Neuron (in vitro differentiated cells): ENCODE measurements around the gene NEO1.

Experiments used
- H2AFZ ChIP-seq: one replicate; pipeline ENCODE4 v1.6.1; 2013; ENCODE audit warnings: low read depth, mild to moderate bottlenecking, inconsistent platforms, low read length, moderate library complexity
- H3K27me3 ChIP-seq: one replicate; pipeline ENCODE4 v1.6.1; 2013; ENCODE audit warnings: low read length; ENCODE audit not compliant: insufficient read depth
- H3K36me3 ChIP-seq: one replicate; pipeline ENCODE4 v1.6.1; 2013; ENCODE audit warnings: low read length; ENCODE audit not compliant: insufficient read depth
- H3K4me1 ChIP-seq: one replicate; pipeline ENCODE4 v1.6.1; 2013; ENCODE audit warnings: low read length; ENCODE audit not compliant: insufficient read depth
- H3K4me3 ChIP-seq: 2 replicates; pipeline ENCODE4 v1.5.1; 2013; ENCODE audit warnings: mild to moderate bottlenecking, low read length, moderate library complexity
- H3K9me3 ChIP-seq: one replicate; pipeline ENCODE4 v1.6.1; 2013; ENCODE audit warnings: low read length

NEO1 gene

DNA sequence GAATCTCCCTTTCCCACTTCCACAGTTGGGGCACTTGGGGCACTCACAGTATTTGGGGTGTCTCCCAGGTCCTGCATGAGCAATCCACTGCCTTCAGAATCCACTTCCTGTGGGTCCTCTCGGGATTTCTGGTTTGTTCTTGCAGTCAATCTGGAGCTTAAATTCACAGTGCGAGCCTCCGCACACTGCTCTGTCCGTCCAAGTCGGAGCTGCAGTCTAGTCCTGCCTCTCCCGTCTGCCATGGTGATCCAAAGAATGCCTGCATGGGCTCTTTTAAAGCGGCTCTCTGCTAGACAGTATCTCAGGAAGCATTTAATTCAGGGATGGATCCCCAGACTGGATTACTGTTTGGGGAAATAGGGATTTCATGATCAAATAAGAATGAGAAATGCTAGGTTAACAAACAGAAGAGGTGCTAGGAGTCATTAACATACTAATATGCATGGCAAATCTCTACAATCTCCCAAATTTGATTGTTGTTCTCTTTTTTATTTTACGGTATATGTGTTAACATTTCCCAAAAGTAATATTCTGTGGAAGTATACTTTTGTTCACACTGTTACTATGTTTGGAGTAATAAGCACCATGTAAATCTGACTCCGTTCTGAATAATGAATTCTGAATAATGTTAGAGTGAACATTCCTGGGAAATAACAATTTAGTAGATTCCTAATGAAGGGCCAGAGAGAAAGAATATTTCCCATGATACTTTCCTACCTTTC is 174.0 kb downstream of the NEO1 start:
- Histone ChIP-seq H3K27me3 (no peaks in the 10 kb centered on the region), H3K36me3 (peaks cover 4% of the 10 kb centered on the region), H3K9me3 (peaks cover 2% of the 10 kb centered on the region), H2AFZ (no peak overlapping the region), H3K4me1 (peaks cover under 1% of the 10 kb centered on the region), H3K4me3 (no peak overlapping the region)

DNA sequence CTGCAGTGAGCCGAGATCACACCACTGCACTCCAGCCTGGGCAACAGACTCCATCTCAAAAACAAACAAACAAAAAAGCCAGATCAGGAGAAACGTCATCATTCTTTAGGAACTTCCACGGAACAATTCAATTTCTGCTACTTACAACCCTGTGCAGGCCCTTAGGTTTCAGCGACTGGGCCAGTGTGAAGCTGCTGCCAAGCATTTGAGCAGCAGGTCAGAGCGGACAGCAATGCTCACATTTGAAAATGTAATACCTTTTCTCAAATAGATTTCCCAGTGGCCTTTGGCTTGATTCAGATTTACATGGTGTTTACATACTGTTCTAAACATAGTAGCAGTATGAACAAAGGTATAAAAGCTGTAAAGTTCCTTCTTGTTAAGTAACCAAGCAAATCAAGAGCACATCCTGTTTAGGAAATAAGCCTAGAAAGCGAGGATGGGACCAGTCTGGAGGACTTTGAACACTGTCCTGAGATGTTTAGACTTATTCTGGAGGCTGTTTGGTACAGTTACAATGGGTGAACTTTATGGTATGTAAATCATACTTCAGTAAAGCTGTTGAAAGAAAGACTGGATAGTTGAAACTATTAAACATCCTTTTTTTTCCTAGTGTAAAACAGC is 175.3 kb downstream of the NEO1 start:
- Histone ChIP-seq H3K27me3 (no peaks in the 10 kb centered on the region), H3K9me3 (peaks cover 2% of the 10 kb centered on the region), H3K36me3 (peaks cover 4% of the 10 kb centered on the region), H3K4me1 (peaks cover 7% of the 10 kb centered on the region), H2AFZ (no peak overlapping the region), H3K4me3 (no peak overlapping the region)

DNA sequence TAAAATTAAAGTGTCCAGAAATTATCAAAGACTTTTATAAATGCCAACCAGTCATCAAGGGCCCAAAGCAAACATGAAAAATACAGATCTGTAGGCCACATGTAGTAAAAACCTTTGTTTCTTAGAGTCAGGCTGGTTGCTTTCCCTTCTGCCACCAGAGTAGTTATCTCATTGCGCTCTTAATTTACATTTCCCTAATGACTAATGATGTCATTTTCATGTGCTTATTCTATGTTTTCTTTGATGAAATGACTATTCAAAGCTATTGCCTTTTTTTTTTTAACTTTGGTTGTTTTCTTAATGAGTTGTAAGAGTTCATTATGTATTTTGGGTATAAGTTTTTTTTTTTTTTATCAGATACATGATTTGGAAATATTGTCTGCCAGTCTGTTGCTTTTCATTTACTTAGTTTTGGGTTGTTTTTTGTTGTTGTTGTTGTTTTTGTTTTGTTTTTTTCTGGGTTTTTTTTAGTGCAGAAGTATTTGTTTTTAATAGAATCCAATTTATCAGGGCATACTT is 175.9 kb downstream of the NEO1 start:
- peaks cover 7% of the 10 kb centered on the region for H3K4me1 ChIP-seq
- no peak overlapping the region for H3K4me3 ChIP-seq
- H3K27me3 ChIP-seq = no peaks in the 10 kb centered on the region
- H2AFZ ChIP-seq = no peak overlapping the region
- H3K36me3 ChIP-seq = peaks cover 4% of the 10 kb centered on the region
- peaks cover 2% of the 10 kb centered on the region for H3K9me3 ChIP-seq

DNA sequence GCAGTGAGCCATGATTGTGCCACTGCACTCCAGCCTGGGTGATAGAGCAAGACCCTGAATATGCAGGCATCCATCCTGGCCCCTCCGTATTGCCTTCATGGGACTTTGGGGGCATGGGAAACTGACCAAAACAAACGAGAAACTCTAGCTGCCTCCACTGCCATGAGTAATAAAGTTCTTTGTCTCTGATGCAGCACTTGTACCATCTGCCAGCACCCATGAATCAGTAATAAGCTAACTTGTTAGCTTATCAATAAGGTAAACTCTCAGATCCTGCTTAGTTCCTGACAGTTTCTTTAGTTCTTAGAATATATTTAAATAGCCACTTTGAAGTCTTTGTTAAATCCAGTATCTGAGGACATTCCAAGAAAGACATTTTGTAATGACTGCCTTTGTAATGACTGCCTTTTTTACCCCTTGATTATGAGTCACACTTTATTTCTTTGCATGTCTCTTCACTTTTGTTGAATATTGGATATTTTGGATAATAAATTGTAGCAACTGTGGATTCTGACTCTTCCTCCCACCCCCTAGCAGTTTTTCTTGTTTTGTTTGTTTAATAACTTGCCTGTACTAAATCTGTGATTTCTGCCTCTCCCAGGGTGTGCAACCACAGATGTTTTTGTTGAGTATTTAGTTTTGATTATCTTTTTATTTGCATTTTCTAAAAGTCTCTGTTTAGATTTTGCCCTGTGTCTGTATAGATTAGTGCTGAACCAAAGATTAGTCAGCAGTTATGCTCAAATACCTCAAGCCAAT is 179.6 kb downstream of the NEO1 start:
- Histone ChIP-seq H3K9me3 (peaks cover 2% of the 10 kb centered on the region), H3K27me3 (no peaks in the 10 kb centered on the region), H3K4me1 (peaks cover 7% of the 10 kb centered on the region), H3K4me3 (no peak overlapping the region), H3K36me3 (peaks cover 22% of the 10 kb centered on the region), H2AFZ (no peak overlapping the region)

DNA sequence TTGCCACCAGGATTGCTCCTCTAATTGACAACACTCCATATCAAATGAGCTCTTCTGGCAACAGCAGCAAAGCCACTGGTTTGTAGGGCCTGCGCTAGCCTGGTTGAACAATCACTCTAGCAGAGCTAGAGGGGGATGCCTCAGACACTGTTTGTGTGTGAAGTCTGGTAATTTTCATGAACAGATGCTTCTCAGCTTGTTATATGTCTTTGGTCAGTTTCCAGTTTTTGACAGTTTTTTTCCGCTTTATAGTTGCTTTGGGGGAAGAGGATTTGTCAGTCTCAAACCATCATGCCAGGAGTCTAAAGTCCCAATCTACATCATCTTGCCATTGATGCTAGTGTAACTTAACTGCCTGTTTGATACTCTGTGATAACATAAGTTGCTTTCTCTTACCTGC is 180.5 kb downstream of the NEO1 start:
- H3K36me3 ChIP-seq = peaks cover 28% of the 10 kb centered on the region
- peaks cover 7% of the 10 kb centered on the region for H3K4me1 ChIP-seq
- no peaks in the 10 kb centered on the region for H3K27me3 ChIP-seq
- H3K9me3 ChIP-seq = peaks cover 2% of the 10 kb centered on the region
- no peak overlapping the region for H2AFZ ChIP-seq
- H3K4me3 ChIP-seq = no peak overlapping the region

DNA sequence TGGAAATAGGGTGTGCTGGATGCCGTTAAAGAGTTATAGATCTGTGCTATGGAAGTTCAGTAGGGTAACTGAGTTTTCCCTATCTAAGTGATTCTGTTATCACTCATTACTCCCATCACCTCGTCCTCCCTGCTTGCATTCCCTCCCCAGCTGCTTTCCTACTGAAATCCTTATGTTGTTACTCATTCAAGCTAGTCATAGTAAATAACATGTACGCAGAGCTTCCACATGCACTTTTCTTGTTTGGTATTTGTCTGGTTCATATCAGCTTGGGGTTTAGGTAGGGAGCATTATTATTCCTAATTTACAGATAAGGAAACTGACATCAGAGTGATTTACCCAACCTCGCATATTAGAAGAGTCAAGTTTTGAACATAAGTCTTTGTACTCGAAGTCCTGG is 181.4 kb downstream of the NEO1 start:
- H3K4me3 ChIP-seq = no peak overlapping the region
- no peaks in the 10 kb centered on the region for H3K27me3 ChIP-seq
- peaks cover 28% of the 10 kb centered on the region for H3K36me3 ChIP-seq
- peaks cover 7% of the 10 kb centered on the region for H3K4me1 ChIP-seq
- H3K9me3 ChIP-seq = peaks cover 2% of the 10 kb centered on the region
- no peak overlapping the region for H2AFZ ChIP-seq

DNA sequence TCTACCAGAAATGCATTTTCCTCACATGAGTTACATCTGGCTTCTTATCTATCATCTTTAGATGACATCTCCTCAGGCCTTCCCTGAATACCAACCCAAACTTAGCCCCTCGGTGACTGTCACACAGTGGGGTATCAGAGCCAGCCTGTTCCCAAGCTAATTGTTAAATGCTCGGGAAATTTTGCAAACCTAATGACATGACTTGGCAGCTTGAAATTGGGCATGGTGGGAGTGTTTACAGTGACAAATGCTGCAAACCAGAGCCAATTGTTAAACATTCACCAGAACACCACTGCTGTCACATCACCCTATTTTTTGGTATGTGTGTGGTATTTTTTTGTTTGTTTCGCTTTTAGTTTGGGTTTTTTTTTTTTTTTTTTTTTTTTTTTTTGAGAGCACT is 185.6 kb downstream of the NEO1 start:
- Histone ChIP-seq H3K4me3 (no peak overlapping the region), H3K9me3 (no peaks in the 10 kb centered on the region), H2AFZ (no peak overlapping the region), H3K27me3 (no peaks in the 10 kb centered on the region), H3K4me1 (no peaks in the 10 kb centered on the region), H3K36me3 (peaks cover 32% of the 10 kb centered on the region)

DNA sequence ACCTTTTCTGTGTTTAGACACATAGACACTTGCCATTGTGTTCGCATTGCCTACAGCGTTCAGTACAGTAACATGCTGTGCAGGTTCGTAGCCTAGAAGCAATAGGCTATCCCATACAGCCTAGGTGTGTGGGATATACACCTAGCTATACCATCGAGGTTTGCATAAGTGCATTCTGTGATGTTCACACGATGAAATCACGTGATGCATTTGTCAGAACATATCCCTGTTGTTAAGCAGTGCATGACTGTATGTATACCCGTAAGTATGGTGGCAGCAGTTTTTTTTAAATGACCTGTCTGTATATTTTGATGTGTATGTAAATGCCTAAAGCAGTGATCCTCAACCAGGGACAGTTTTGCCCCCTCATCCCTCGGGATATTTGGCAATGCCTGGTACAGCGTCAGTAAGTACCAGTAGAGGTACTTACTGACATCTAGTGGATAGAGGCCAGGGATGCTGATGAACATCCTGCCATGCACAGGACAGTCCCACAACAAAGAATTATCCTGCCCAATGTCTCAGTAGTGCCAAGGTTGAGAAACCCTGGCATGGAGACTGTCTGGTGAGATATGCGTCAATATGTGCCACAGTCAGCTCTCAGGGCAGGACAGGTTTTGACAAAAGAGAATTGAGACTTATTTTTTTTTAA is 187.4 kb downstream of the NEO1 start:
- Histone ChIP-seq H3K4me1 (no peaks in the 10 kb centered on the region), H3K4me3 (no peak overlapping the region), H3K9me3 (no peaks in the 10 kb centered on the region), H3K27me3 (no peaks in the 10 kb centered on the region), H2AFZ (no peak overlapping the region), H3K36me3 (peaks cover 33% of the 10 kb centered on the region)

DNA sequence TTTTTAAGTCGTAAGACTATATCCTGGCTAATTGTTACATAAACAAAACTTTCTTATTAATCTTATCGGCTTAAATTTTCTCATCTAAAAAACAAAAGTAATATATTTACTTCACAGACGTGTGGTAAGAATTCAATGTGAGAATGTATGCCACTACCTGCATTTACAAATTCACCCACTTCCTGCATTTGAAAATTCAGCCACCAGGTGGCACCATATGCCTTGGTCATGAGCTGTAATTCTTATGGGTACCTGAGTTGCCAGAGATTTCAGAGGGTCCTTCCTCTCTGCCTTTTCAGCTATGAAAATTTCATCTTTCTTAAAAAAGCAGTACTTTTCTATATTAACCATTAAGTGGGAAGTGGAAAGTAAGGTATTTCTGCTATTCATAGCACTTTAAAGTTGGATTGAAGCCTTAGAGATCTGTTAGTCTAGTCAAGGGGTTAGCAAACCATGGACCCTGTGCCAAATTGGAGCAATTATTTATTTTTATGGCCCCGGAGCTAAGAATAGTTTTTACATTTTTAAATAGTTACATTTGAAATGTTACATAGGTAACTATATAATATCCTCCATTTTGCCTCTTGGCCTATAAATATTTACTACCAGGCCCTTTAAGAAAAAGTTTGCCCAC is 188.7 kb downstream of the NEO1 start:
- Histone ChIP-seq H3K9me3 (no peaks in the 10 kb centered on the region), H3K36me3 (peaks cover 35% of the 10 kb centered on the region), H3K4me3 (no peak overlapping the region), H3K4me1 (no peaks in the 10 kb centered on the region), H3K27me3 (no peaks in the 10 kb centered on the region), H2AFZ (no peak overlapping the region)

DNA sequence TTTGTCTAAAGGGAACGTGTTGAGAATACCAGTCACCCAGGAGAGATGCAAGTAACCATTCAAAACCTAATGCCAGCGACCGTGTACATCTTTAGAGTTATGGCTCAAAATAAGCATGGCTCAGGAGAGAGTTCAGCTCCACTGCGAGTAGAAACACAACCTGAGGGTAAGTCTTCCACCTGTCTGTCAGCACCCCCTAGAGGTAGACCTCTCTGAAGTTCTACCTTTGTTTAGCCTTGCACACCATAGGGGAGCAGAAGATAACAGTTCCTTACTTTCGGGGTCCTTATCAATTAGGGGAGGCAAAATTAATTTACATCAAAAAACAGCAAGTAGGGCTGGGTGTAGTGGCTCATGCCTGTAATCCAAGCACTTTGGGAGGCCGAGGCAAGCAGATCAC is 192.1 kb downstream of the NEO1 start:
- peaks cover 50% of the 10 kb centered on the region for H3K36me3 ChIP-seq
- no peak overlapping the region for H3K4me3 ChIP-seq
- H3K27me3 ChIP-seq = no peaks in the 10 kb centered on the region
- H2AFZ ChIP-seq = no peak overlapping the region
- H3K9me3 ChIP-seq = no peaks in the 10 kb centered on the region
- H3K4me1 ChIP-seq = no peaks in the 10 kb centered on the region

DNA sequence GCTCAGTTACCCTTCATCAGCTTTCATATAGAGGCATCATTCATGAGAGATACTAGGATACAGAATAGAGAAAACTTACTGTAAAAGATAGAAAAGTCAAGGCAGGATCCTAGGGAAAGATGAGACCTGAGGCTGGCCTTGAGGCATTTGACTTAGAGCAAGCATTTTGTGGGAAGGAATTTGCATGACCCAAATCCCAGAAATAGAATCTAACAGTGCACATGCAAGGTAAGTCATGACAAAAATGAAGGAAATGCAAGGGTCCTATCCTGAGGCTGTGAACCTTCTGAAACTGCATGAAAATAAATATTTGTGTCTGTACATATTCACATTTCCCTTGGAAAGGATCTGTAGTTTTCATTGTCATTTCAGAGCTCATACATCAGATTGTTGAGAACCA is 194.2 kb downstream of the NEO1 start:
- H3K4me1 ChIP-seq = no peaks in the 10 kb centered on the region
- H3K36me3 ChIP-seq = peaks cover 61% of the 10 kb centered on the region
- no peak overlapping the region for H3K4me3 ChIP-seq
- no peaks in the 10 kb centered on the region for H3K9me3 ChIP-seq
- no peaks in the 10 kb centered on the region for H3K27me3 ChIP-seq
- H2AFZ ChIP-seq = no peak overlapping the region

DNA sequence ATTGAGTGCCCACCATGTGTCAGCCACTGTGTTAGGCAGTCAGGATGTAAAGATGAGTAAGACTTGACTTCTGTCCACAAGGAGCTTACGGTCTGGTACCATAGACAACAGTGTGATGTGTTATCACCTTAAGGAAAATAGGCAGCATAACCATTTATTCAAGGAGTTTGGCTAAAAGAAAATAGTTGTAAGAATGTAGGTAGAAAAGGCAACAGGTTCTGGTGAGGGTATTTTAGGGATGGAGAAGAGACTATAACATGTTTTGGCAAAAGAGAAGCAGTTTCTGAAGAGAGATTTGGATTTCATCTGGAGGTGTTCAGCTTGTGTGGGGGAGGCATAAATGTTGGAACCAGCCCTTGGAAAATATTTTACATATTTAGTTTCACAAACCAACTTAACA is 194.6 kb downstream of the NEO1 start:
- Histone ChIP-seq H3K27me3 (no peaks in the 10 kb centered on the region), H3K9me3 (no peaks in the 10 kb centered on the region), H3K4me1 (no peaks in the 10 kb centered on the region), H2AFZ (no peak overlapping the region), H3K36me3 (peaks cover 64% of the 10 kb centered on the region), H3K4me3 (no peak overlapping the region)
